ENCODE measurements around the gene CBX4.

DNA sequence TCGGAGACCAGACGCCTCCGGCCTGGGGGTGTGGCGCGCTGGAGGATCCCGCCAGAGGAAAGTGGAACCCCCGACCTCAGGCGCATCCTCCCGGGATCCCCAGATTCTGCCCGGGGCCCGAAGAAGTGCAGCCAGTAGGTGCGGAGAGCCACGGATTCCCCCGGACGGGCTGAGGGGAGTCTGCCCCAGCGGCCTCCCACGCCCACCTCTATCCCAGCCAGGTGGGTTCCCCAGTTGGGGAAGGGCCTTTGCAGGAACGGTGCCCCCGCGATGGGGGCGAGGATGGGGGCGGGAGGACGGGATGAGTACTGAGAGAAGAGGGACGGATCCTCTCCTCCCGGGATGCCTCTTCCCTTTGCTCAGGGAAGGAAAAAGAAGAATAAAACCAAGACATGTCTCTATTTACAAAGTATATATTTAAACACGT is 47.5 kb downstream of the CBX4 start:
- TF ChIP-seq CTCF (IDR thresholded peaks at IDR 0.05) (no peak), POLR2A (IDR thresholded peaks at IDR 0.05) (no peak), POLR2AphosphoS5 (IDR thresholded peaks at IDR 0.05) (no peak), EP300 (IDR thresholded peaks at IDR 0.05) (no peak)

Data from gastroesophageal sphincter (tissue), 3 donors.